Muscle layer of duodenum (tissue), 2 donors: ENCODE data around the gene SH3D21.

ENCODE experiments used
- H3K27ac ChIP-seq: one replicate; pipeline ENCODE4 v1.7.0; 2013; ENCODE audit warnings: mild to moderate bottlenecking, low read length
- H3K27me3 ChIP-seq: one replicate; pipeline ENCODE4 v1.7.0; 2013; ENCODE audit warnings: low read depth, mild to moderate bottlenecking, control low read depth, low read length
- H3K36me3 ChIP-seq, 2 donors: one replicate each; pipeline ENCODE4 v1.7.0; 2013; ENCODE audit warnings: low read length in 2 of 2, control low read depth in 1 of 2, mild to moderate bottlenecking in 1 of 2; ENCODE audit not compliant: insufficient read depth in 2 of 2, control insufficient read depth in 1 of 2
- H3K4me1 ChIP-seq, 2 donors: one replicate each; pipeline ENCODE4 v1.7.0; 2013; ENCODE audit warnings: low read length in 2 of 2, mild to moderate bottlenecking in 2 of 2, control low read depth in 1 of 2, moderate library complexity in 1 of 2; ENCODE audit not compliant: insufficient read depth in 2 of 2, control insufficient read depth in 1 of 2
- H3K4me3 ChIP-seq, 2 donors: one replicate each; pipeline ENCODE4 v1.7.0; 2013; ENCODE audit warnings: low read length in 2 of 2, low read depth in 1 of 2, mild to moderate bottlenecking in 1 of 2
- H3K9me3 ChIP-seq, 2 donors: one replicate each; pipeline ENCODE4 v1.7.0; 2013; ENCODE audit warnings: low read length in 2 of 2, control low read depth in 1 of 2, mild to moderate bottlenecking in 1 of 2; ENCODE audit not compliant: control insufficient read depth in 1 of 2
- donor health status: healthy.

SH3D21 gene

DNA sequence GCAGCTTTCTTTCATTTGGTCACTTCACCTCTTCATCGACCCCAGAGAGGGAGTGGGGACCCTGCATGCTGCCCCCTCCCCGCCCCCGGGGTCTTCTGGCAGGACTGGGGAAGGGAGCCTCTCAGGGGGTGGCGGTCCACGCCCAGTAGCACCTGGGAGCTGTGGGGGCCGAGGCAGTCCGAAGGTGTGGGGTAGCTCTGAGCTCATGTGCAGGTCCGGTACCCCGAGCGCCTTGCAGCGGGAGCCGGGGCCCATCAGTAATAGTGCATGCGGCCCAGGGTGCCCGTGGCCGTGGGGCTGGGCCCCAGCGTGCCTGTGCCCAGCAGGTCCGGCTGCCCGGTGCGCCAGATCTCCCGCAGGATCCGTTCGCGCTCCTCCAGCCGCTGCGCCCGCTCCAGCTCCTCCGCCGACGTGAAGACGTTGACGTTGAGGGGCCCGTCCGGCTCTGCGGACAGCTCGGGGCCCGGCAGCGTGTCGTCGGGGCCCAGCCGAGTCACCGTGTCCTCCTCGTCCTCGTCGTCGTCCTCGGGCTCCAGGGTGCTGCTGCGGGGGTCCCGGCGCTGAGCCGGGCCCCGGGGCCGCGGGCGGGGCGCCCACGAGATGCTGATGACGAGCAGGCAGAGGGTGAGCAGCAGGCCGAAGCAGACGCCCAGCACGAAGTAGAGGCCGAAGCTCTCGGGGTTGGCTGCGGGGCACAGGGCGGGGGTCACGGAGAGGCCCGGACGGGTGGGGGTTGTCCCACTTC, 16.0 kb downstream of the SH3D21 start:
- Histone ChIP-seq H3K36me3 (no peaks in the 10 kb centered on the region), H3K27me3 (peaks cover 4% of the 10 kb centered on the region), H3K4me1 (peaks cover 0 to 26% of the 10 kb centered on the region in 2 donors), H3K9me3 (no peaks in the 10 kb centered on the region), H3K4me3 (peak overlapping the region; percentile 30 to 84), H3K27ac (no peak overlapping the region)

DNA sequence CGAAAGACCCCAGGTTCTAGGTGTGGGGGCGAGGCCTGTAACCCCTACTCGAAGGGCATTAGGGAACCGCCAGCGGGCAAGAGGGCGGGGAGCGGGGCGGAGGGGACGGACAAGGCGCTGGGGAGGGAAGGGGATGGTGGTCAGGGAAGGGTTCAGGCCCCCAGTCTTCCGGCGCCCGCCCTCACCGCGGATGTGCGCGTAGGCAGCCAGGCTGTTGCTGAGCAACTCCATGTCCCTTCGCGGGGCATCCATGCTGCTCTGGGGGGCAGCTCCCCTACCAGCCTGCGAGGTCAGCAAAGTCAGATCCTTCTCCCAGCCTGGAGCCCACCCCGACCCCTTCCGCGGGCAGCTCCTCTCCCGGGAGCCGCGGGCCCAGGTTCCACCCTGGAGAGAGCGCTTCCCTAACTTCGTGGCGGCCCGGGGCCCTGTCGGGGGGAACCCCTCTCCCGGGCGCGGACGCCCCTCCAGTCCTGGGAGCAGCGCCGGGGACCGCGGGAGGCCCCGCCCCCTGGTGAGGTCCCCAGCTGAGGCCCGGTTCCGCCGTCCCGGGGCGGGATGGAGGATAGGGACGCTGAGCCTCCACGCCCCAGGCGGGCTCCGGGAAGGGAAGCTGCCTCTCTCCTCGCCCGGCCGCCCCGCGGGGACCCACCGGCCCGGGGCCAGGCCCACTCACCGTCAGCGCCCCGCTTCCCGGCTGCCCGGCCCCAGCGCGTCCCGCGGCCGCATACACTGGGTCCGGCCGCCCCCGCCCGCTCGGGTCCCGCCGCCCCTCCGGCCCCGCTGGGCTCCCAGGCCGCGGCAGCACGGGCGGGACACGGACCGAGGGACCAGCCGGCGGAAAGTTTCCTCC, 16.8 kb downstream of the SH3D21 start:
- H3K4me1 ChIP-seq = peaks cover 0 to 26% of the 10 kb centered on the region in 2 donors
- H3K27me3 ChIP-seq = peaks cover 4% of the 10 kb centered on the region
- no peaks in the 10 kb centered on the region for H3K9me3 ChIP-seq
- no peak overlapping the region for H3K27ac ChIP-seq
- peak overlapping the region; percentile 30 to 84 for H3K4me3 ChIP-seq
- no peaks in the 10 kb centered on the region for H3K36me3 ChIP-seq

DNA sequence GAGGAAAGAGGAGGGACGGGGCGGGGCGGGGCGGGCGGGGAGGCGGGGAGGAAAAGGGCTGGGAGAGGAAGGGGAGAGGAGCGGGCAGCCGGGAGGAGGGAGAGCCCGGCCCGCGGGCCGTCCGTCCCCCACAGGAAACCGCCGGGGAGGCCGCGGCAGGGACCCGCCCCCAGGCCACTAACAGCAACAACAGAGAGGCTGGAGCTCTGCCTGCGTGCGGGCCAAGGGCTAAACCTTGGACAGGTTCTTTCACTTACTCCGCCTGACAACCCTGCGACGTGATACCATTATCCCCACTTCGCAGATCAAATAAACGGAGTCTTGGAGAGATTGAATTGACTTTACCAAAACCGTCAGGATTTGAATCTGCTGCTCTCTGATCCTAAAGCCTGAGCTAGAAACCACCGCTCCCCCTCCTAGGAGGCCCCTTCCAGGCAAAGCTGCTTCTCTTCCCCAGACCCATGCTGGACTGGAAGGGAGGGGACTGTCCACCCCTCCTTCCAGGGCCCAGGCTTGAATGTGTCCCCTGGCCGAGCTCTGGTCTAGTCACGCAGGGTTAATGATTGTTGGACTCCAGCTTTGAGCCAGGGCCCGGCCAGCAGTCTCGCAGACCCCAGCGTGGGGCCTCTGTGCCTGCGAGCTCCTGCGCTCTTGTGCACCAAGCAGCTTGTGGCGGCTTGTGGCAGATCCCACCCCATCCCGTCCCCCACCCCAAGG, 17.6 kb downstream of the SH3D21 start, which contains the start of gene EVA1B:
Gene EVA1B, minus strand, starts transcription at position 10 of the 717 bp plus-strand sequence. CDS start 608 bp downstream, outside the sequence.
- H3K9me3 ChIP-seq = no peaks in the 10 kb centered on the region
- H3K27ac ChIP-seq = no peak within 1 kb of the TSS
- H3K36me3 ChIP-seq = no peaks in the 10 kb centered on the region
- H3K4me3 ChIP-seq = peak within 1 kb of the TSS; percentile 49 to 84
- H3K4me1 ChIP-seq = peaks cover 0 to 30% of the 10 kb centered on the region in 2 donors
- H3K27me3 ChIP-seq = peaks cover 4% of the 10 kb centered on the region

DNA sequence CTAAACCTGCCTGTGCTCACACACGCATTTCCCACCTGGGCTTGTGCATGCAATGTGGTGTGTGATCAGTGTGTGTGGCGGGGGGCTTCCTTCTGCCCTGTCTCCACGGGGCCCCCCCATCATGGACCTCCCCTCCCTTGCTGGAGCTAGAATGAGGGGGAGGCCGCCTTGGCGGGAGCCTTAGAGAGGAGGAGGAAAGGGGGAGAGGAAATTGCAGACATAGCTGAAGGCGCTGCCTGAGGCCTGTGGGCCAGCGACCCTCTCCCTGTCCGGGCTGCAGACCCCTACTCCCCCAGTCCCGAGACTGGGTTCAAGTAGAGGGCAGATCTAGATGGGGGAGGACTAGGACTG, 18.2 kb downstream of the SH3D21 start:
- H3K27me3 ChIP-seq = peaks cover 4% of the 10 kb centered on the region
- no peaks in the 10 kb centered on the region for H3K36me3 ChIP-seq
- H3K4me3 ChIP-seq = peak overlapping the region in 1 of 2 donors; percentile 61
- no peak overlapping the region for H3K27ac ChIP-seq
- no peaks in the 10 kb centered on the region for H3K9me3 ChIP-seq
- peaks cover 0 to 36% of the 10 kb centered on the region in 2 donors for H3K4me1 ChIP-seq

DNA sequence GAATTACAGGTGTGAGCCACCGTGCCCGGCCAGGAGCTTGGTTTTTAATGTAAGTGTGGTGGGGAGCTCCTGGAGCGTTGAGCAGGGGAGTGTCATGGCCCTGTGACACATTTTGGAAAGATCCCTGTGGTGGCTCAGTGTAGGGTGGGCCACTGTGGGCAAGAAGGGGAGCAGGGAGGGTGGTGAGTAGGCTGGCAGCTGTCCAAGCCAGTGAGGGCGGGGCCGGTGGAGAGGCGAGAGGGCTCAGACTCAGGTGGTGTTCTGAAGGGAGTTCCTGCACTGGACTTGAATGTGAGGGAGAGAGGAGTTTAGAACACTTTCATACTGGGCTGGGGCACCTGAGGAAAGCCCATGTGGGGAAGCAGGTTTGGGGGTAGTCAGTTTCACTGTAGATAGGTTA, 20.3 kb downstream of the SH3D21 start:
- Histone ChIP-seq H3K4me1 (peaks cover 0 to 33% of the 10 kb centered on the region in 2 donors), H3K9me3 (no peaks in the 10 kb centered on the region), H3K27ac (no peak overlapping the region), H3K27me3 (peaks cover 4% of the 10 kb centered on the region), H3K4me3 (no peak overlapping the region), H3K36me3 (no peaks in the 10 kb centered on the region)

DNA sequence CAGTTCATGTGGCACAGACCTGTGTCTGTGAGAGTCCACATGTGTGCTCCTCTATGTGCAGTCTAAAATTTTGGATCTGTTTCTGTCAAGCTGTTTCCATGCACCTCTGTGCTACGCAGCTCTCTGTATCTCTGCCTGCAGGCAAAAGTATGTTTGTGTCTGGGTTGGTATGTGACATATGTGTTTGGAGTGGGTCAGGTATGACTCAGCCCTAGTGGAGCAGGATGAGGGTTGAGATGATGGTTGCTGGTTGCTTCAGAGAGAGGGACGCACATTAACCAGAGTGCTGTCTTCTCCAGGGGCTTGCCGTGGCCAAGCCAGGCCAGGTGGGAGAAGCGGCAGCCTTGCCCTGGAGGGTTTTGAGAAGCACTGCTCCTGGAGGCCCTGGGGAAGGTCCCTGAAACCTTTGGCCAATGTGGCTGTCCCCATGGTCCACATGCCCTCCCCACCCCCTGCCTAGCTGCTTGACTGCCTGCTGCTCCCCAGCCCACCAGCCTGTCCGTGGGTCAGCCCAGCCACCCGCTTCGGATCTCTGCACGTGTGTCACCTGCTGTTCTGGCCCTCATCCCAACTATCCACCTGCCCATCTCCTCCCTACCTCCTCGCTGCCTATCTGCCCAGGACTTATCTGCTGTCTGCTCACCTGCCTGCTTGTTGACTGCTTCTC, 21.4 kb downstream of the SH3D21 start:
- H3K4me1 ChIP-seq = peaks cover 0 to 23% of the 10 kb centered on the region in 2 donors
- H3K9me3 ChIP-seq = no peaks in the 10 kb centered on the region
- no peak overlapping the region for H3K4me3 ChIP-seq
- H3K27ac ChIP-seq = no peak overlapping the region
- peaks cover 4% of the 10 kb centered on the region for H3K27me3 ChIP-seq
- H3K36me3 ChIP-seq = no peaks in the 10 kb centered on the region

DNA sequence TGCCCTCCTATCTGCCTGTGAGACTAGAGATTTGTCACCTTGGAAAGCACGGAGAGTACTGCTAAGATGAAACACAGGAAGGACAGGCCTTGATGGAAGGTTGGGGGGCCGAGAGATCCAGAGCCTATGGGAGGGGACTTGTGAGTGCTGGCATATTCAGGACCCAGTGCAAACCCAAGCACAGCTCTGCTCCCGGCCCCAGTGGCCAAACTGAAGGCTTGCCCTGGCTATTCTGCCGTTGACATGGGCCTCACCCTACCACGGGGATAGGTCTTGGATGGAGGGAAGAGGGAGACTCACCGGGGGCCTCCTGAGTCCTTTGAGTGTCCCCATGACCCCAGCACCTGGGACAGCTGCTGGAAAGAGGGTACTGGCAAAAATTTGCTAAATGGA, 21.9 kb downstream of the SH3D21 start:
- Histone ChIP-seq H3K27ac (no peak overlapping the region), H3K36me3 (no peaks in the 10 kb centered on the region)

DNA sequence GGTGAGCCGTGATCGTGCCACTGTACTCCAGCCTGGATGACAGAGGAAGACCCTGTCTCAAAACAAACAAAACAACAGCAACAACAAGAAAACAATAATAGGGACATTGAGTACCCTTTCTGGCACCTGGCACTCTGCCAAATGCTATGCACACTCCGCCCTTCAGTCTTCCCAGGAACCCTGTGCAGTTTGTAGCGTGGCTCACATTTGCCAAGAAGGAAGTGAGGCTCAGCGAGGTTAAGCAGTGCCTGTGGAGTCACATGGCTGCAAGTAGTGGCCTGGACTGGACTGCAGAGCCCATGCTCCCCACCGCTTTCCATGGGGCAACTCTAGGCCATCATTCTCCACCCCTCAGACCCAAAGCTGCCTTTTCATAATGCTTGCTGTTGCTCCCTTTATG, 22.5 kb downstream of the SH3D21 start:
- H3K4me1 ChIP-seq = peaks cover 0 to 22% of the 10 kb centered on the region in 2 donors
- peaks cover 3% of the 10 kb centered on the region for H3K27me3 ChIP-seq
- H3K4me3 ChIP-seq = no peak overlapping the region
- no peaks in the 10 kb centered on the region for H3K36me3 ChIP-seq
- H3K27ac ChIP-seq = no peak overlapping the region
- H3K9me3 ChIP-seq = no peaks in the 10 kb centered on the region

More for the DNA sequence above, 21.9 kb downstream of the SH3D21 start:
- no peak overlapping the region for H3K4me3 ChIP-seq
- H3K4me1 ChIP-seq = peaks cover 0 to 22% of the 10 kb centered on the region in 2 donors
- H3K27me3 ChIP-seq = peaks cover 4% of the 10 kb centered on the region
- no peaks in the 10 kb centered on the region for H3K9me3 ChIP-seq

DNA sequence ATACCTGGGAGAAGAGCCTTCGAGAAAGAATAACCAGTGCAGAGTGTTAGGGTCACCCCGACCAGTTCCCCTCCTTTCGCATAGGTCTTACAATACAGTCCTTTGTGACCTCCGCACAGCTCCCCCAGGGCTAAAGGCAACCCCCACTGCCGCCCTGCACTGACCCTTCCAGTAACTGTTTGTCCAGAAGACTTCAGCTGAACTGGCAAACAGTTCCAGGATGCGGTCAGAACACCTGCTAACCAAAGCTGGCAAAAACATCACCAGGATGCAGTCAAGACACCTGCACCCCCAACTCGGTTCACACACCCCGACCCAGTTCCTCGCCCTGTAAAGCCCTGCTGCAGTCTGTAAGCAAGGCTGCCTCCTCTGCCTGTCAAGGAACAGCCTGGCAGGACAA, 23.6 kb downstream of the SH3D21 start:
- H3K27me3 ChIP-seq = no peaks in the 10 kb centered on the region
- no peak overlapping the region for H3K4me3 ChIP-seq
- H3K9me3 ChIP-seq = no peaks in the 10 kb centered on the region
- no peak overlapping the region for H3K27ac ChIP-seq
- no peaks in the 10 kb centered on the region for H3K36me3 ChIP-seq
- H3K4me1 ChIP-seq = peaks cover 0 to 11% of the 10 kb centered on the region in 2 donors

DNA sequence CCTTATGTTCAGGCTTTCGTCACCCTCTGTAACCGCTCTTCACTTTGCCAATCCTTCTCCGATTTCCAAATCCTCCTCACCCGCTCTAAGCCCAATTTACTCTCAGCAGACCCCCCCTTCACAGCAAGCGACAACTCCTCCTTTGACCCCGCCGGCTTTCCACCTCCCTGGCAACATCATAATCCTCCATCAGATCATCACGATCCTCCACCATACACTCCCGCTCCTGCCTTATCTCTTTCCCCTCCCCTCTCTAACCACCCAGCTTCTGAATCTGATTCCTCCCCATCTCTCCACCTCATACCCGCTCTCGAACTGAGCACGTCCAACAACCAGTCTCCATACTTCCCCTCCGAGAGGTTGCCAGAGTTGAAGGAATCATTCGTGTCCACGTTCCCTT, 24.8 kb downstream of the SH3D21 start:
- H3K4me3 ChIP-seq = no peak overlapping the region
- H3K36me3 ChIP-seq = no peaks in the 10 kb centered on the region
- no peaks in the 10 kb centered on the region for H3K9me3 ChIP-seq
- no peaks in the 10 kb centered on the region for H3K27me3 ChIP-seq
- H3K4me1 ChIP-seq = peaks cover 0 to 11% of the 10 kb centered on the region in 2 donors
- no peak overlapping the region for H3K27ac ChIP-seq
